ENCODE measurements around the gene MYL11.
A peak's percentile ranks its signal among the peaks of the same experiment; 100 is the strongest.

The MYL11 gene

GRCh38 chr16:30351001-30351441, 23.6 kb upstream of the MYL11 start:
- Mint-ChIP-seq H3K27me3 (no peaks in the 10 kb centered on the region), H3K4me3 (no peak overlapping the region), H3K4me1 (peaks cover 38% of the 10 kb centered on the region), H3K36me3 (peaks cover 4% of the 10 kb centered on the region), H3K9me3 (no peaks in the 10 kb centered on the region), H3K27ac (no peak overlapping the region)

- H3K4me3 Mint-ChIP-seq: peak overlapping the region; percentile 42
- no peaks in the 10 kb centered on the region for H3K9me3 Mint-ChIP-seq
- peaks cover 4% of the 10 kb centered on the region for H3K36me3 Mint-ChIP-seq
- peaks cover 43% of the 10 kb centered on the region for H3K4me1 Mint-ChIP-seq
- H3K27me3 Mint-ChIP-seq: no peaks in the 10 kb centered on the region
- no peak overlapping the region for H3K27ac Mint-ChIP-seq
Observed at GRCh38 chr16:30351586-30352419, 22.8 kb upstream of the MYL11 start.

GRCh38 chr16:30352488-30353401, 21.9 kb upstream of the MYL11 start:
- peak overlapping the region; percentile 42 for H3K4me3 Mint-ChIP-seq
- H3K27ac Mint-ChIP-seq: peak overlapping the region; percentile 70
- H3K27me3 Mint-ChIP-seq: no peaks in the 10 kb centered on the region
- H3K9me3 Mint-ChIP-seq: no peaks in the 10 kb centered on the region
- peaks cover 4% of the 10 kb centered on the region for H3K36me3 Mint-ChIP-seq
- H3K4me1 Mint-ChIP-seq: peaks cover 43% of the 10 kb centered on the region

GRCh38 chr16:30353438-30354129, 21.0 kb upstream of the MYL11 start:
- Mint-ChIP-seq H3K4me3 (peak overlapping the region; percentile 92), H3K4me1 (peaks cover 43% of the 10 kb centered on the region), H3K36me3 (peaks cover 4% of the 10 kb centered on the region), H3K27me3 (no peaks in the 10 kb centered on the region), H3K9me3 (no peaks in the 10 kb centered on the region), H3K27ac (no peak overlapping the region)

GRCh38 chr16:30354423-30355143, 20.0 kb upstream of the MYL11 start:
- Mint-ChIP-seq H3K4me3 (peak overlapping the region; percentile 92), H3K27ac (peak overlapping the region; percentile 99), H3K27me3 (no peaks in the 10 kb centered on the region), H3K9me3 (no peaks in the 10 kb centered on the region), H3K4me1 (peaks cover 43% of the 10 kb centered on the region), H3K36me3 (peaks cover 4% of the 10 kb centered on the region)

- Mint-ChIP-seq H3K27me3 (no peaks in the 10 kb centered on the region), H3K4me1 (peaks cover 37% of the 10 kb centered on the region), H3K9me3 (no peaks in the 10 kb centered on the region), H3K27ac (peak within 1 kb of the TSS; percentile 99), H3K4me3 (peak within 1 kb of the TSS; percentile 92), H3K36me3 (peaks cover 4% of the 10 kb centered on the region)
Observed at GRCh38 chr16:30355144-30355953, 19.3 kb upstream of the MYL11 start, which contains the start of gene CD2BP2. Gene CD2BP2 (minus strand): TSS chr16:30355308. CDS start chr16:30354681, 627 bp downstream.

GRCh38 chr16:30355954-30356308, 18.7 kb upstream of the MYL11 start:
- H3K36me3 Mint-ChIP-seq: peaks cover 4% of the 10 kb centered on the region
- peaks cover 33% of the 10 kb centered on the region for H3K4me1 Mint-ChIP-seq
- peak overlapping the region; percentile 85 for H3K27ac Mint-ChIP-seq

GRCh38 chr16:30356401-30357084, 18.1 kb upstream of the MYL11 start:
- peaks cover 29% of the 10 kb centered on the region for H3K4me1 Mint-ChIP-seq

More at GRCh38 chr16:30355954-30356308, 18.7 kb upstream of the MYL11 start:
- H3K4me3 Mint-ChIP-seq: peak overlapping the region; percentile 92
- H3K9me3 Mint-ChIP-seq: no peaks in the 10 kb centered on the region
- no peaks in the 10 kb centered on the region for H3K27me3 Mint-ChIP-seq

GRCh38 chr16:30357085-30357714, 17.4 kb upstream of the MYL11 start:
- Mint-ChIP-seq H3K4me1 (peaks cover 26% of the 10 kb centered on the region), H3K4me3 (no peak overlapping the region), H3K9me3 (no peaks in the 10 kb centered on the region), H3K36me3 (peaks cover 4% of the 10 kb centered on the region), H3K27me3 (no peaks in the 10 kb centered on the region), H3K27ac (no peak overlapping the region)

More at GRCh38 chr16:30356401-30357084, 18.1 kb upstream of the MYL11 start:
- Mint-ChIP-seq H3K27me3 (no peaks in the 10 kb centered on the region), H3K36me3 (peaks cover 4% of the 10 kb centered on the region), H3K27ac (peak overlapping the region; percentile 85), H3K9me3 (no peaks in the 10 kb centered on the region), H3K4me3 (peak overlapping the region; percentile 92)

- Mint-ChIP-seq H3K4me3 (peak overlapping the region; percentile 34), H3K27me3 (no peaks in the 10 kb centered on the region), H3K36me3 (peaks cover 8% of the 10 kb centered on the region), H3K9me3 (no peaks in the 10 kb centered on the region), H3K27ac (no peak overlapping the region), H3K4me1 (peaks cover 26% of the 10 kb centered on the region)
Observed at GRCh38 chr16:30357715-30358576, 16.7 kb upstream of the MYL11 start.

GRCh38 chr16:30358577-30358936, 16.0 kb upstream of the MYL11 start:
- peaks cover 29% of the 10 kb centered on the region for H3K4me1 Mint-ChIP-seq
- no peak overlapping the region for H3K4me3 Mint-ChIP-seq
- peaks cover 8% of the 10 kb centered on the region for H3K36me3 Mint-ChIP-seq
- no peaks in the 10 kb centered on the region for H3K27me3 Mint-ChIP-seq
- no peaks in the 10 kb centered on the region for H3K9me3 Mint-ChIP-seq
- no peak overlapping the region for H3K27ac Mint-ChIP-seq

- Mint-ChIP-seq H3K36me3 (peaks cover 6% of the 10 kb centered on the region), H3K27ac (no peak overlapping the region), H3K4me3 (no peak overlapping the region), H3K4me1 (peaks cover 23% of the 10 kb centered on the region), H3K27me3 (no peaks in the 10 kb centered on the region), H3K9me3 (no peaks in the 10 kb centered on the region)
Observed at GRCh38 chr16:30358990-30359870, 15.4 kb upstream of the MYL11 start.

Data from activated naive CD4-positive, alpha-beta T cell treated with anti-CD3 and anti-CD28 coated beads, Interleukin-2, amount 50 U/mL, for 24 hours (primary cell).